Stimulated activated CD4-positive, alpha-beta T cell treated with anti-CD3 and anti-CD28 coated beads, Interleukin-4, amount 100 ng/mL, for 1 hour (primary cell): ENCODE data around the gene PODXL.
"Not testable (repeated sequence)": the region's sequence is repeated elsewhere in the genome, so short reads cannot be mapped to it uniquely, and the experiment has no call there.

Source experiments
- DNase-seq: peaks from one replicate; pipeline ENCODE4 v3.0.0-alpha.2; 2020

The PODXL gene

GRCh38 chr7:131487217-131487616 lies 69.2 kb downstream of the PODXL start:
- no peak for DNase-seq

- DNase-seq, result no peak
Measured at GRCh38 chr7:131486346-131486745, 70.1 kb downstream of the PODXL start.

GRCh38 chr7:131483586-131483985 lies 72.8 kb downstream of the PODXL start:
- DNase-seq, result no peak

- no peak for DNase-seq
Measured at GRCh38 chr7:131482800-131483199, 73.6 kb downstream of the PODXL start.

- DNase-seq, result no peak
Measured at GRCh38 chr7:131480384-131481315, 75.8 kb downstream of the PODXL start.

- no peak for DNase-seq
Measured at GRCh38 chr7:131476740-131477139, 79.7 kb downstream of the PODXL start.

- no peak for DNase-seq
Measured at GRCh38 chr7:131471250-131472004, 85.0 kb downstream of the PODXL start.

- no peak for DNase-seq
Measured at GRCh38 chr7:131467788-131468187, 88.6 kb downstream of the PODXL start.

GRCh38 chr7:131466735-131467365 lies 89.6 kb downstream of the PODXL start:
- no peak for DNase-seq

GRCh38 chr7:131462715-131463114 lies 93.7 kb downstream of the PODXL start:
- not testable (repeated sequence) for DNase-seq

GRCh38 chr7:131462059-131462458 lies 94.4 kb downstream of the PODXL start:
- no peak for DNase-seq

- DNase-seq, result no peak
Measured at GRCh38 chr7:131459256-131459655, 97.2 kb downstream of the PODXL start.

GRCh38 chr7:131456338-131456737 lies 100.1 kb downstream of the PODXL start:
- DNase-seq, result no peak

GRCh38 chr7:131455546-131455945 lies 100.9 kb downstream of the PODXL start:
- no peak for DNase-seq

- no peak for DNase-seq
Measured at GRCh38 chr7:131455001-131455400, 101.4 kb downstream of the PODXL start.

GRCh38 chr7:131454498-131454897 lies 101.9 kb downstream of the PODXL start:
- no peak for DNase-seq
